ENCODE measurements around the gene SPINT4.

DNA sequence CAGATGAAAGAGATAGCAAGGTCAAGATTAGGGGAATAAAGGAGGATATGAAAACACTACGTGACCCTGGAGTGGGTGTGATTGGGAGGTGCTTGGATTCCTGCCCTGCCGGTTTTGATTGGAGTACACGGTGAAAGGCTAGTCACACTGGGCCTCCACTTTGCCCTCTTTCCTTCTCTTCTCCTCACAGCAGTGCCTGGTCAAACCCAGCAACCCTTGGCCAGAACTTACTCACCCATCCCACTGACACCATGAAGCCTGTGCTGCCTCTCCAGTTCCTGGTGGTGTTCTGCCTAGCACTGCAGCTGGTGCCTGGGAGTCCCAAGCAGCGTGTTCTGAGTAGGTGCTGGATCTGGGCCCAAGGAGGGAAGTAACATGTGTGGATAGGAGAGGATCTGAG lies 20.3 kb upstream of the SPINT4 start, which contains the start of gene WFDC13:
- TF ChIP-seq, protein P1, sequence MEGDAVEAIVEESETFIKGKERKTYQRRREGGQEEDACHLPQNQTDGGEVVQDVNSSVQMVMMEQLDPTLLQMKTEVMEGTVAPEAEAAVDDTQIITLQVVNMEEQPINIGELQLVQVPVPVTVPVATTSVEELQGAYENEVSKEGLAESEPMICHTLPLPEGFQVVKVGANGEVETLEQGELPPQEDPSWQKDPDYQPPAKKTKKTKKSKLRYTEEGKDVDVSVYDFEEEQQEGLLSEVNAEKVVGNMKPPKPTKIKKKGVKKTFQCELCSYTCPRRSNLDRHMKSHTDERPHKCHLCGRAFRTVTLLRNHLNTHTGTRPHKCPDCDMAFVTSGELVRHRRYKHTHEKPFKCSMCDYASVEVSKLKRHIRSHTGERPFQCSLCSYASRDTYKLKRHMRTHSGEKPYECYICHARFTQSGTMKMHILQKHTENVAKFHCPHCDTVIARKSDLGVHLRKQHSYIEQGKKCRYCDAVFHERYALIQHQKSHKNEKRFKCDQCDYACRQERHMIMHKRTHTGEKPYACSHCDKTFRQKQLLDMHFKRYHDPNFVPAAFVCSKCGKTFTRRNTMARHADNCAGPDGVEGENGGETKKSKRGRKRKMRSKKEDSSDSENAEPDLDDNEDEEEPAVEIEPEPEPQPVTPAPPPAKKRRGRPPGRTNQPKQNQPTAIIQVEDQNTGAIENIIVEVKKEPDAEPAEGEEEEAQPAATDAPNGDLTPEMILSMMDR (IDR thresholded peaks at IDR 0.05): no peak
- no peak for TF ChIP-seq POLR2A (IDR thresholded peaks at IDR 0.05)
